ENCODE data around the gene DOK5.

The DOK5 gene

DNA sequence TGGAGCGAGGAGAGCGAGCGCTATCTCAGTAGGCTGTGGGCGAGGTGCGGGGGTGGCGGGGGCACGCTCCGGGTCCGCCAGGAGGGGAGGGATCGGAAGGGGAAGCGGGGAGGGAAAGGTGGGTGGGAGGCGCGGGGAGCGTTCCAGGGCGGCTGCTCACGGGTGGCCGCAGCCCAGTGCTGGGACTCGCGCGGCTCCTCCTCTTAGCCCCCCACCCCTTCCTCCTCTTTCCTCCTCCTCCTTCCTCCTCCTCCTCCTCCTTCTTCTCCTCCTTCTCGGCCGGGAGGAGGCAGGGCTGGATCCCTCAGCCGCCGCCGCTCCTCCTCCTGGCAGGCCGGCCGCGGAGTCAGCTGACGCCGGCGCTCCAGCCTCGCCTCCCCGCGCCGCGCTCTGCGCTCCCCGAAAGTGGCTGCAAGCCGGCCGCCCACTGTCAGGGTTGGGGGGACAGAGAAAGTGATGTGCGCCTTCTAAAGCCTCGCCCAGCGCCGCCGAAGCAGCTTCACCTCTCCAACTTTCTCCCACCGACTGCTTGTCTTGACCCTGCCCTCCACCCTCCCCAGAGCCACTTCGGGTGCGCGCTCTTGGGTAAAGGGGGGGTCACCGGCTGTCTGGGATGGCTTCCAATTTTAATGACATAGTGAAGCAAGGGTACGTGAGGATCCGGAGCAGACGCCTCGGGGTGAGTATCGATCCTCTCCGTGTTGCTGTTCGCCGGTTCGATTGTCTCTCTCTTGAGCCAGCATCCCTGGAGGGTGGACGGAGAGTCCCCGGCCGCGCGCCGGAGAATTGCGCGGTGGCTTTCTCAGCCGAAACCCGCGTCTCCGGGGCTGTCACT is at the start of gene DOK5:
Gene DOK5, plus strand, starts transcription at position 260 of the 835 bp plus-strand sequence. Its CDS starts 354 bp downstream, at position 614.
- Histone ChIP-seq H3K36me3 (ENCODE audit: control insufficient read depth, insufficient read depth, low read length) (no peaks in the 10 kb centered on the region), H3K4me3 (replicated peaks; ENCODE audit: low read depth, low read length) (no peak within 1 kb of the TSS), H3K27me3 (replicated peaks; ENCODE audit: control insufficient read depth, insufficient read depth, low read length) (no peaks in the 10 kb centered on the region)
- DNase-seq (ENCODE audit: extremely low read depth, insufficient read length): no peak
- TF ChIP-seq, protein P1, sequence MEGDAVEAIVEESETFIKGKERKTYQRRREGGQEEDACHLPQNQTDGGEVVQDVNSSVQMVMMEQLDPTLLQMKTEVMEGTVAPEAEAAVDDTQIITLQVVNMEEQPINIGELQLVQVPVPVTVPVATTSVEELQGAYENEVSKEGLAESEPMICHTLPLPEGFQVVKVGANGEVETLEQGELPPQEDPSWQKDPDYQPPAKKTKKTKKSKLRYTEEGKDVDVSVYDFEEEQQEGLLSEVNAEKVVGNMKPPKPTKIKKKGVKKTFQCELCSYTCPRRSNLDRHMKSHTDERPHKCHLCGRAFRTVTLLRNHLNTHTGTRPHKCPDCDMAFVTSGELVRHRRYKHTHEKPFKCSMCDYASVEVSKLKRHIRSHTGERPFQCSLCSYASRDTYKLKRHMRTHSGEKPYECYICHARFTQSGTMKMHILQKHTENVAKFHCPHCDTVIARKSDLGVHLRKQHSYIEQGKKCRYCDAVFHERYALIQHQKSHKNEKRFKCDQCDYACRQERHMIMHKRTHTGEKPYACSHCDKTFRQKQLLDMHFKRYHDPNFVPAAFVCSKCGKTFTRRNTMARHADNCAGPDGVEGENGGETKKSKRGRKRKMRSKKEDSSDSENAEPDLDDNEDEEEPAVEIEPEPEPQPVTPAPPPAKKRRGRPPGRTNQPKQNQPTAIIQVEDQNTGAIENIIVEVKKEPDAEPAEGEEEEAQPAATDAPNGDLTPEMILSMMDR (IDR thresholded peaks at IDR 0.05; ENCODE audit: insufficient read depth, low read length, poor library complexity, severe bottlenecking): no peak

DNA sequence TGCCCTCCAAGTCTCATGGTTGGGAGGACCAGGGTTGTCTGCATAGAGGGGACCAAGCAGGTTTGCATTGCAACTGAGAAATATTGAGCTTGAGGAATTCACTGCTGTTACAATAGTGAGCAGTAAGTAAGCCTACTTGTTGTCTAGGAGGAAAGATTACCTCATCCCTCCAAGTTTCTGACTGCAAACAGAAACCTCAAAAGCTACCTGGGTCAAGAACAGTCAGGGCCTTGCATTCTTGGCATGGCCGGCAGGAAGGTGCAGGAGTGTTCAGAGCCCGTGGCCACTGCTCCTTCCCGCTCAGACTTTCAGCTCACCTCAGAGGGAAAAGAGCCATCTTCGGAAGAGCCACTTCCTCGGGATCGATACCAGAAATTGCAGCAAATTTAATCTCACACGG is 46.0 kb upstream of the DOK5 start:
- Histone ChIP-seq H3K27me3 (replicated peaks; ENCODE audit: control insufficient read depth, insufficient read depth, low read length) (no peaks in the 10 kb centered on the region), H3K36me3 (ENCODE audit: control insufficient read depth, insufficient read depth, low read length) (no peaks in the 10 kb centered on the region), H3K4me3 (replicated peaks; ENCODE audit: low read depth, low read length) (no peak overlapping the region)
- TF ChIP-seq, protein P1 (IDR thresholded peaks at IDR 0.05; ENCODE audit: insufficient read depth, low read length, poor library complexity, severe bottlenecking): no peak
- DNase-seq (ENCODE audit: extremely low read depth, insufficient read length): no peak

DNA sequence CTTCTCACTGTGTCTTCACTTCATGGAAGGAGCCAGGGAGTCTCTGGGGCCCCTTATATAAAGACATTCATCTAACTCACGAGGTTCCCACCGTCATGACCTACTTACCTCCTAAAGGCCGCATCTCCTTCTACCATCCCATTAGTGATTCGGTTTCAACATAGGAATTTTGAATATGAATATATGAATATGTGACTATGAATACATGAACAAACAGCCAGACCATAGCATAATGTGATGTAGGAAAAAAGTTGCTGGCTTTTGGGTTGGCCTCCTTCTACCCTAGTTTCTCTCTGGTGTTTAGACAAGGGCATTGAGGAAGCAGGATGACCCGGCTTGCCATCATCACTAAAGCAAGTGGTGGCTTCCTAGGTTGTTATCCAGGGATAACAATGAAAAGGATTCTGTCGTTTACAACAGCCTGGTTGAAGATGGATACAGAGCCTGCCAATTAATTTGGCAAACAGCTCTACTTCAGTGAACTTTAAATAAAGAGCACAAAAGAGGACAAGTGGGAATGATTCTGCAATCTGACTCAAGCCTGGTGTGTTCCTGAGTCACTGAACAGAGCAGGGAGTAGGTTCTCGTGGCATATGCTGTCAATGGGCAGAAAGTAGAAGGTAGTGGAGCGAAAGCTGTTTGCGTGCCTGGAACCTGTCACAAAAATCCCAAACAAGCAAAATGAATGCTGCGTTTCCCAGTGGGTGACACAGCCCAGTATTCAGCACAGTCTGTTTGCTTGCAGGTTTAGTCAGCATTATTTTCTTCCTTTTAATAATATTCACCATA is 44.0 kb upstream of the DOK5 start:
- Histone ChIP-seq H3K4me3 (replicated peaks; ENCODE audit: low read depth, low read length) (no peak overlapping the region), H3K27me3 (replicated peaks; ENCODE audit: control insufficient read depth, insufficient read depth, low read length) (no peaks in the 10 kb centered on the region), H3K36me3 (ENCODE audit: control insufficient read depth, insufficient read depth, low read length) (no peaks in the 10 kb centered on the region)
- no peak for DNase-seq (ENCODE audit: extremely low read depth, insufficient read length)
- TF ChIP-seq, protein P1 (IDR thresholded peaks at IDR 0.05; ENCODE audit: insufficient read depth, low read length, poor library complexity, severe bottlenecking): no peak

DNA sequence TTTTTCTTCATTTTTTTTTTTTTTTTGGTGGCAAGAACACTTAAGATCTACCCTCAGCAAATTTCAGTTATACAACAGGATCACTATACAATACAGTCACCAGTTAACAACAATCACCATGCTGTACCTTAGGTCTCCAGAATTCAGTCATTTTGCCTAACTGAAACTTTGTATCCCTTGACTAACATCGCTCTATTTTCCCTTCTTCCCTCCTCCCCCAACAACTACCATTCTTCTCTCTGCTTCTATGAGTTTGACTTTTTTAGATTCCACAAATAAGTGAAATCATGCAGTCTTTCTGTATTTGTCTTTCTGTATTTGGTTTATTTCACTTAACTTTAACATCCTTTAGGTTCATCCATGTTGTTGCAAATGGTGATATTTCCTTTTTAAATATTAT is 42.4 kb upstream of the DOK5 start:
- no peaks in the 10 kb centered on the region for H3K27me3 ChIP-seq (replicated peaks; ENCODE audit: control insufficient read depth, insufficient read depth, low read length)
- TF ChIP-seq, protein P1 (IDR thresholded peaks at IDR 0.05; ENCODE audit: insufficient read depth, low read length, poor library complexity, severe bottlenecking): no peak
- no peak overlapping the region for H3K4me3 ChIP-seq (replicated peaks; ENCODE audit: low read depth, low read length)
- DNase-seq (ENCODE audit: extremely low read depth, insufficient read length): no peak
- no peaks in the 10 kb centered on the region for H3K36me3 ChIP-seq (ENCODE audit: control insufficient read depth, insufficient read depth, low read length)

DNA sequence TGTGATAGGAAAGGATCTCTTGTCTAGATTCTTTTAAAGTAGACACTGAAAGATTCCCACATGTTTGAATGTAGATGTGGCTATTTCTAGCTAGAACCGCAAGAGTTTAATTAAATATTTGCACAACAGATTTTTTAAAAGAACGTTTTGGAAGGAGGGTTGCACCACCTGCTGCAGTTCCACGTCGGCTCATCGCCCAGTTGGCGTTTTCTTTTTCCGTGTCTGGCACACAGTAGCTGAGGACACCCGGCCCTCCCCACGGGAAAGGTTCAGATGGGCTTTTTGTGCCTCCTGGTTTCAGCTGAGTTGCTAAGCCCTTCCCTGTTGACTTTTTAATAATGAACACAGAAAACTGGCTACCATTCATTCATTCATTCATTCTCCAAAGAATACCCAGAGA is 41.8 kb upstream of the DOK5 start:
- H3K36me3 ChIP-seq (ENCODE audit: control insufficient read depth, insufficient read depth, low read length): no peaks in the 10 kb centered on the region
- DNase-seq (ENCODE audit: extremely low read depth, insufficient read length): no peak
- H3K27me3 ChIP-seq (replicated peaks; ENCODE audit: control insufficient read depth, insufficient read depth, low read length): no peaks in the 10 kb centered on the region
- no peak overlapping the region for H3K4me3 ChIP-seq (replicated peaks; ENCODE audit: low read depth, low read length)
- TF ChIP-seq, protein P1 (IDR thresholded peaks at IDR 0.05; ENCODE audit: insufficient read depth, low read length, poor library complexity, severe bottlenecking): no peak
